ENCODE data around the gene RAPGEF4. TPM values are rescaled to one million over a fixed set of nuclear protein-coding genes. Genes with fewer than 3 reads are reported as not detected.

Gene RAPGEF4
- total RNA-seq, 1 experiment from 2014 or later = 0.98 TPM

DNA sequence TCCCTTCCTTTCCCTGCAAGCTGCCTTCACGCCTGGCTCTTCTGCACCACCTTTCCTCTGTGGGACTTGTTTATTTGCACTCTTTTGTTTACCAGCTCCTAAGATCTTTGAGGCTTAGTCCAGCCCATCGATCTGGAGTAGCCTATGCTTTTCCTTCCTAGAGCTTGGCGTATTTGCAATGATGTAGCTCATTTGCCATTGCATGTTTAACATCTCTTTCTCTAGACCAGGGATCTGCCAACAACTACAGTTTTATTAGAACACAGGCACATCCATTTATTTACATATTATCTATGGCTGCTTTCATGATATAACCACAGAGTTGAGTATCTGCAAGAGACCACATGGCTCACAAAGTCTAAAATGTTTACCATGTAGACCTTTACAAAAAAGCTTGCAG is 150.4 kb downstream of the RAPGEF4 start:
- ChIA-PET POLR2A (no interaction called here), CTCF (no interaction called here)
- no TSS peak for BruUV-seq (replicated peaks)
- Histone ChIP-seq H3K9me3 (no peaks in the 10 kb centered on the region), H3K4me1 (no peaks in the 10 kb centered on the region; the same call in 1 of the 2 replicates), H3K36me3 (ENCODE audit: control insufficient read depth, insufficient read depth, low read length) (no peaks in the 10 kb centered on the region), H3K27me3 (replicated peaks; ENCODE audit: control insufficient read depth, insufficient read depth, low read length) (no peaks in the 10 kb centered on the region), H3K4me3 (ENCODE audit: low read depth, low read length) (no peak overlapping the region)
- no peaks in the 10 kb centered on the region for H3K9me3 Mint-ChIP-seq (ENCODE audit: unreplicated experiment)
- DNase-seq = no peak
- no peaks in the 10 kb centered on the region for H3K27me3 Mint-ChIP-seq (ENCODE audit: insufficient read depth, unreplicated experiment)
- intact Hi-C loops (cut with micrococcal nuclease; ENCODE audit: unreplicated experiment) = no loop called here
- H3K4me3 Mint-ChIP-seq (ENCODE audit: unreplicated experiment) = no peak overlapping the region
- H3K27ac Mint-ChIP-seq (ENCODE audit: unreplicated experiment) = no peak overlapping the region
- no peaks in the 10 kb centered on the region for H3K36me3 Mint-ChIP-seq (ENCODE audit: insufficient read depth, unreplicated experiment)
- TF ChIP-seq CTCF (IDR thresholded peaks at IDR 0.05; ENCODE audit: insufficient read depth in 1 of 2, low read depth in 1 of 2, low read length in 1 of 2, severe bottlenecking in 1 of 2, unreplicated experiment in 1 of 2) = no peak
- peaks cover 7% of the 10 kb centered on the region for H3K4me1 Mint-ChIP-seq (ENCODE audit: low read depth, unreplicated experiment)

- H3K9me3 Mint-ChIP-seq (ENCODE audit: unreplicated experiment) = no peaks in the 10 kb centered on the region
- H3K36me3 ChIP-seq (ENCODE audit: control insufficient read depth, insufficient read depth, low read length) = no peaks in the 10 kb centered on the region
- intact Hi-C loops (cut with micrococcal nuclease; ENCODE audit: unreplicated experiment) = no loop called here
- CTCF ChIA-PET = no interaction called here
- POLR2A ChIA-PET = no interaction called here
- no peaks in the 10 kb centered on the region; the same call in 1 of the 2 replicates for H3K4me1 ChIP-seq
- H3K4me1 Mint-ChIP-seq (ENCODE audit: low read depth, unreplicated experiment) = peaks cover 7% of the 10 kb centered on the region
- no peak overlapping the region for H3K4me3 Mint-ChIP-seq (ENCODE audit: unreplicated experiment)
- BruUV-seq (replicated peaks) = no TSS peak
- no peaks in the 10 kb centered on the region for H3K27me3 ChIP-seq (replicated peaks; ENCODE audit: control insufficient read depth, insufficient read depth, low read length)
- no peaks in the 10 kb centered on the region for H3K36me3 Mint-ChIP-seq (ENCODE audit: insufficient read depth, unreplicated experiment)
- H3K27ac Mint-ChIP-seq (ENCODE audit: unreplicated experiment) = no peak overlapping the region
- no peak for TF ChIP-seq CTCF (IDR thresholded peaks at IDR 0.05; ENCODE audit: insufficient read depth in 1 of 2, low read depth in 1 of 2, low read length in 1 of 2, severe bottlenecking in 1 of 2, unreplicated experiment in 1 of 2)
- peaks cover 3% of the 10 kb centered on the region for H3K27me3 Mint-ChIP-seq (ENCODE audit: insufficient read depth, unreplicated experiment)
- DNase-seq = no peak
- no peak overlapping the region for H3K4me3 ChIP-seq (ENCODE audit: low read depth, low read length)
- no peaks in the 10 kb centered on the region for H3K9me3 ChIP-seq
Observed at GRCh38 chr2:172887280-172887679, 151.6 kb downstream of the RAPGEF4 start.

DNA sequence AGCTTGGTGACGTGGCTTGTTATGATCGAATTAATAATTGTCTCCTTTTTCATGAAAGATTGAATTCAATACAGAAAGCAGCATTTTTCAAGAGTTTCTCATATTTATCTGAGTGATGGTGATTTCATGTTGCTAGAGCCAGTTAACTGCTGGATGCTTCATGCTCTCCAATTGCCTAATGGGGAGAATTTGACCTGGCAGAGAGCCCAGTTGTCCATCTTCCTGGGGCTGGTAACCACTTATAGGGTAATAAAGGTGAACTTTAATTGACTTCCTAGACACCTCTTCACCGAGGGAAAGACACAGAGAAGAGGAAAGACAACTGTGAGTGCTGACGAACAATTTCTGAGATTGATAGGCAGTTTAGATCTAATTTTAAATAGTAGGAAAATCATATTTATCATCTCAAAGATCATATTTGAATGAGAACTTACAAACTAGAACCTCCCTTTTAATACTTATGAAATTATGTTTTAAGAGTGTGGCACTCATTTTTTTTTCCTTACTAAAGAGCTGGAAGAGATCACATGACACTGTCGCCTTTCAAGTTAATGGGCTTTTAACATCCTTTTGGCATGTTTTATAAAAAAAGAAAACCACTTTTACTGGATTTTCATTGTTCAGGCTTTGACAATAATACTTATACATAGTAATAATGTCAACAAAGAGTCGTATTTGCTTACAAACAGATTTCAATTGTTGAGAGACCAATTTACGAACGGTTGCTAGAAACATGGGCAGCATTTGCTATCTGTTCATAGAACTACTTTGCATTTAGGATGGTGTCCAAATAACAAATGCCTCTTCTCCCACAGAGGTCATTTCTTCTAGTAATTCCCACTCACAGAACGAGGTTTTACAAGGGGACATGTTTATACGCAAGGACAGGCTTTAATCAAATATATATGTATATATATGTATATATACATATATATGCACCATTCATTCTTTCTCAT is 153.3 kb downstream of the RAPGEF4 start:
- Histone ChIP-seq H3K4me1 (no peaks in the 10 kb centered on the region; the same call in 1 of the 2 replicates), H3K36me3 (ENCODE audit: control insufficient read depth, insufficient read depth, low read length) (no peaks in the 10 kb centered on the region), H3K4me3 (ENCODE audit: low read depth, low read length) (no peak overlapping the region), H3K9me3 (no peaks in the 10 kb centered on the region), H3K27me3 (replicated peaks; ENCODE audit: control insufficient read depth, insufficient read depth, low read length) (no peaks in the 10 kb centered on the region; the same call in 1 of the 2 replicates)
- intact Hi-C loops (cut with micrococcal nuclease; ENCODE audit: unreplicated experiment) = no loop called here
- no TSS peak for BruUV-seq (replicated peaks)
- Mint-ChIP-seq H3K4me1 (ENCODE audit: low read depth, unreplicated experiment) (peaks cover 7% of the 10 kb centered on the region), H3K9me3 (ENCODE audit: unreplicated experiment) (no peaks in the 10 kb centered on the region), H3K27me3 (ENCODE audit: insufficient read depth, unreplicated experiment) (peaks cover 7% of the 10 kb centered on the region), H3K36me3 (ENCODE audit: insufficient read depth, unreplicated experiment) (no peaks in the 10 kb centered on the region), H3K4me3 (ENCODE audit: unreplicated experiment) (no peak overlapping the region), H3K27ac (ENCODE audit: unreplicated experiment) (no peak overlapping the region)
- TF ChIP-seq CTCF (IDR thresholded peaks at IDR 0.05; ENCODE audit: insufficient read depth in 1 of 2, low read depth in 1 of 2, low read length in 1 of 2, severe bottlenecking in 1 of 2, unreplicated experiment in 1 of 2) = no peak
- CTCF ChIA-PET = no interaction called here
- DNase-seq = no peak
- POLR2A ChIA-PET = no interaction called here
